ENCODE results near the gene HOXB8.

Gene HOXB8

GRCh38 chr17:48586355-48587258, 28.5 kb downstream of the HOXB8 start:
- DNase-seq, result no peak

- DNase-seq, result no peak
These were observed 30.8 kb downstream of the HOXB8 start for GRCh38 chr17:48584223-48584741.

GRCh38 chr17:48583708-48584222, 31.3 kb downstream of the HOXB8 start:
- DNase-seq, result no peak

- DNase-seq, result no peak
These were observed 32.4 kb downstream of the HOXB8 start for GRCh38 chr17:48582750-48583069.

GRCh38 chr17:48579760-48580554, 35.1 kb downstream of the HOXB8 start:
- DNase-seq, result no peak

GRCh38 chr17:48579471-48579759, 35.7 kb downstream of the HOXB8 start:
- no peak for DNase-seq

- DNase-seq, result no peak
These were observed 36.2 kb downstream of the HOXB8 start for GRCh38 chr17:48578616-48579470.

- DNase-seq, result peak in 1 of 58 donors; percentile 2
These were observed 37.0 kb downstream of the HOXB8 start, which contains the start of gene HOXB4 for GRCh38 chr17:48577946-48578615. Gene HOXB4, minus strand, starts transcription at chr17:48578350. Its CDS starts 31 bp downstream, at chr17:48578319.

GRCh38 chr17:48577330-48577945, 37.7 kb downstream of the HOXB8 start:
- no peak for DNase-seq

- DNase-seq, result no peak
These were observed 38.4 kb downstream of the HOXB8 start for GRCh38 chr17:48576479-48577309.

GRCh38 chr17:48575673-48576478, 39.2 kb downstream of the HOXB8 start:
- DNase-seq, result no peak

GRCh38 chr17:48575066-48575582, 40.0 kb downstream of the HOXB8 start:
- DNase-seq, result no peak

GRCh38 chr17:48574505-48575065, 40.5 kb downstream of the HOXB8 start:
- no peak for DNase-seq

- DNase-seq, result no peak
These were observed 43.2 kb downstream of the HOXB8 start for GRCh38 chr17:48571826-48572417.

GRCh38 chr17:48571024-48571818, 43.9 kb downstream of the HOXB8 start:
- no peak for DNase-seq

GRCh38 chr17:48570325-48571023, 44.6 kb downstream of the HOXB8 start:
- no peak for DNase-seq

Measured in anterior cingulate cortex (tissue), 58 donors.